Measurements from ENCODE around the gene POLR2H. TPM values are rescaled to one million over a fixed set of nuclear protein-coding genes. Genes with fewer than 3 reads are reported as not detected.

The POLR2H gene
- total RNA-seq, 1 experiment from 2014 or later = 133 TPM

GRCh38 chr3:184315871-184316661 lies 45.4 kb upstream of the POLR2H start:
- Mint-ChIP-seq H3K4me1 (peaks cover 24% of the 10 kb centered on the region), H3K27me3 (ENCODE audit: low read depth) (no peaks in the 10 kb centered on the region), H3K4me3 (peak overlapping the region; percentile 72), H3K36me3 (peaks cover 28% of the 10 kb centered on the region), H3K9me3 (no peaks in the 10 kb centered on the region), H3K27ac (peak overlapping the region; percentile 74)
- ChIA-PET CTCF (interaction anchor here (1.4 kb wide), 1 partner anchor 140 kb away, joined by 3 read pairs; no protein-coding TSS in a partner anchor), POLR2A (interaction anchor here (1.1 kb wide), 1 partner anchor 88 kb away, joined by 3 read pairs; no protein-coding TSS in a partner anchor)
- ATAC-seq = no peak
- DNase-seq (ENCODE audit: low spot score) = no peak
- TF ChIP-seq, protein P1, sequence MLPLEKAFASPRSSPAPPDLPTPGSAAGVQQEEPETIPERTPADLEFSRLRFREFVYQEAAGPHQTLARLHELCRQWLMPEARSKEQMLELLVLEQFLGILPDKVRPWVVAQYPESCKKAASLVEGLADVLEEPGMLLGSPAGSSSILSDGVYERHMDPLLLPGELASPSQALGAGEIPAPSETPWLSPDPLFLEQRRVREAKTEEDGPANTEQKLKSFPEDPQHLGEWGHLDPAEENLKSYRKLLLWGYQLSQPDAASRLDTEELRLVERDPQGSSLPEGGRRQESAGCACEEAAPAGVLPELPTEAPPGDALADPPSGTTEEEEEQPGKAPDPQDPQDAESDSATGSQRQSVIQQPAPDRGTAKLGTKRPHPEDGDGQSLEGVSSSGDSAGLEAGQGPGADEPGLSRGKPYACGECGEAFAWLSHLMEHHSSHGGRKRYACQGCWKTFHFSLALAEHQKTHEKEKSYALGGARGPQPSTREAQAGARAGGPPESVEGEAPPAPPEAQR (CRISPR knock-in tag; IDR thresholded peaks at IDR 0.05) = no peak
- TF ChIP-seq NR3C1 (CRISPR knock-in tag; conservative IDR thresholded peaks at IDR 0.05; ENCODE audit: low read depth) (no peak), KAT7 (CRISPR knock-in tag; IDR thresholded peaks at IDR 0.05; ENCODE audit: borderline replicate concordance) (no peak), TP53 (CRISPR knock-in tag; IDR thresholded peaks at IDR 0.05) (no peak), ATF1 (CRISPR knock-in tag; IDR thresholded peaks at IDR 0.05) (no peak), ATF2 (CRISPR knock-in tag; IDR thresholded peaks at IDR 0.05; ENCODE audit: borderline replicate concordance, low read depth) (no peak), FOXJ3 (CRISPR knock-in tag; IDR thresholded peaks at IDR 0.05; ENCODE audit: borderline replicate concordance) (no peak)
- TF ChIP-seq, protein P2, sequence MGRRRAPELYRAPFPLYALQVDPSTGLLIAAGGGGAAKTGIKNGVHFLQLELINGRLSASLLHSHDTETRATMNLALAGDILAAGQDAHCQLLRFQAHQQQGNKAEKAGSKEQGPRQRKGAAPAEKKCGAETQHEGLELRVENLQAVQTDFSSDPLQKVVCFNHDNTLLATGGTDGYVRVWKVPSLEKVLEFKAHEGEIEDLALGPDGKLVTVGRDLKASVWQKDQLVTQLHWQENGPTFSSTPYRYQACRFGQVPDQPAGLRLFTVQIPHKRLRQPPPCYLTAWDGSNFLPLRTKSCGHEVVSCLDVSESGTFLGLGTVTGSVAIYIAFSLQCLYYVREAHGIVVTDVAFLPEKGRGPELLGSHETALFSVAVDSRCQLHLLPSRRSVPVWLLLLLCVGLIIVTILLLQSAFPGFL (CRISPR knock-in tag; IDR thresholded peaks at IDR 0.05; ENCODE audit: borderline replicate concordance) = no peak

DNA sequence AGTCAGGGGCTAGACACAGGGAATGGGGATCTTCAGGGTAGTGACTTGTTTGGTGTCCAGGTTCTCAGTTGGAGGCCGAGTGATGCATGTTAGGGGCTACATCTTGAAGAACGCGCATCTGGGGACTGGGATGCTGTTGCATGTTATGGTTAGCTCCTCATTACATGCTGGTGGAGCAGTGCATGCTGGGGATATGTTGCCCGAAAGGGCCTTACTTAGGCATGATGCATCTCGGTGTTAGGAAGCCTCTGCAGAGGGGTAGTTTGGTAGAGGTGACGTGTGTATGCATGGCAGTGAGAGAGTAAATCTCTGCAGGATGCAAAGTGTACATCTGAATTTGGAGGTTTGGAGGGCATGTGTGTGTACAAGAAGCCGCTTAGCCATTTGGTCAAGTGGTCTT lies 44.7 kb upstream of the POLR2H start:
- H3K36me3 Mint-ChIP-seq = peaks cover 35% of the 10 kb centered on the region
- ChIA-PET CTCF (no interaction called here), POLR2A (interaction anchor here (1.1 kb wide), 1 partner anchor 88 kb away, joined by 3 read pairs; no protein-coding TSS in a partner anchor)
- TF ChIP-seq, protein P3, sequence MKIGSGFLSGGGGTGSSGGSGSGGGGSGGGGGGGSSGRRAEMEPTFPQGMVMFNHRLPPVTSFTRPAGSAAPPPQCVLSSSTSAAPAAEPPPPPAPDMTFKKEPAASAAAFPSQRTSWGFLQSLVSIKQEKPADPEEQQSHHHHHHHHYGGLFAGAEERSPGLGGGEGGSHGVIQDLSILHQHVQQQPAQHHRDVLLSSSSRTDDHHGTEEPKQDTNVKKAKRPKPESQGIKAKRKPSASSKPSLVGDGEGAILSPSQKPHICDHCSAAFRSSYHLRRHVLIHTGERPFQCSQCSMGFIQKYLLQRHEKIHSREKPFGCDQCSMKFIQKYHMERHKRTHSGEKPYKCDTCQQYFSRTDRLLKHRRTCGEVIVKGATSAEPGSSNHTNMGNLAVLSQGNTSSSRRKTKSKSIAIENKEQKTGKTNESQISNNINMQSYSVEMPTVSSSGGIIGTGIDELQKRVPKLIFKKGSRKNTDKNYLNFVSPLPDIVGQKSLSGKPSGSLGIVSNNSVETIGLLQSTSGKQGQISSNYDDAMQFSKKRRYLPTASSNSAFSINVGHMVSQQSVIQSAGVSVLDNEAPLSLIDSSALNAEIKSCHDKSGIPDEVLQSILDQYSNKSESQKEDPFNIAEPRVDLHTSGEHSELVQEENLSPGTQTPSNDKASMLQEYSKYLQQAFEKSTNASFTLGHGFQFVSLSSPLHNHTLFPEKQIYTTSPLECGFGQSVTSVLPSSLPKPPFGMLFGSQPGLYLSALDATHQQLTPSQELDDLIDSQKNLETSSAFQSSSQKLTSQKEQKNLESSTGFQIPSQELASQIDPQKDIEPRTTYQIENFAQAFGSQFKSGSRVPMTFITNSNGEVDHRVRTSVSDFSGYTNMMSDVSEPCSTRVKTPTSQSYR (CRISPR knock-in tag; IDR thresholded peaks at IDR 0.05) = no peak
- no peak for TF ChIP-seq SOX15 (CRISPR knock-in tag; IDR thresholded peaks at IDR 0.05)
- TF ChIP-seq RORB (CRISPR knock-in tag; IDR thresholded peaks at IDR 0.05) = no peak
- no peak for TF ChIP-seq CREM (CRISPR knock-in tag; IDR thresholded peaks at IDR 0.05)
- TF ChIP-seq, protein P4, sequence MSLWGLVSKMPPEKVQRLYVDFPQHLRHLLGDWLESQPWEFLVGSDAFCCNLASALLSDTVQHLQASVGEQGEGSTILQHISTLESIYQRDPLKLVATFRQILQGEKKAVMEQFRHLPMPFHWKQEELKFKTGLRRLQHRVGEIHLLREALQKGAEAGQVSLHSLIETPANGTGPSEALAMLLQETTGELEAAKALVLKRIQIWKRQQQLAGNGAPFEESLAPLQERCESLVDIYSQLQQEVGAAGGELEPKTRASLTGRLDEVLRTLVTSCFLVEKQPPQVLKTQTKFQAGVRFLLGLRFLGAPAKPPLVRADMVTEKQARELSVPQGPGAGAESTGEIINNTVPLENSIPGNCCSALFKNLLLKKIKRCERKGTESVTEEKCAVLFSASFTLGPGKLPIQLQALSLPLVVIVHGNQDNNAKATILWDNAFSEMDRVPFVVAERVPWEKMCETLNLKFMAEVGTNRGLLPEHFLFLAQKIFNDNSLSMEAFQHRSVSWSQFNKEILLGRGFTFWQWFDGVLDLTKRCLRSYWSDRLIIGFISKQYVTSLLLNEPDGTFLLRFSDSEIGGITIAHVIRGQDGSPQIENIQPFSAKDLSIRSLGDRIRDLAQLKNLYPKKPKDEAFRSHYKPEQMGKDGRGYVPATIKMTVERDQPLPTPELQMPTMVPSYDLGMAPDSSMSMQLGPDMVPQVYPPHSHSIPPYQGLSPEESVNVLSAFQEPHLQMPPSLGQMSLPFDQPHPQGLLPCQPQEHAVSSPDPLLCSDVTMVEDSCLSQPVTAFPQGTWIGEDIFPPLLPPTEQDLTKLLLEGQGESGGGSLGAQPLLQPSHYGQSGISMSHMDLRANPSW (CRISPR knock-in tag; conservative IDR thresholded peaks at IDR 0.05; ENCODE audit: low read depth) = no peak
- TF ChIP-seq CREB1 (CRISPR knock-in tag; IDR thresholded peaks at IDR 0.05) = no peak
- no peak for TF ChIP-seq FOXJ3 (CRISPR knock-in tag; IDR thresholded peaks at IDR 0.05; ENCODE audit: borderline replicate concordance)
- no peak for TF ChIP-seq ZNF416 (CRISPR knock-in tag; IDR thresholded peaks at IDR 0.05)
- TF ChIP-seq, protein P1 (CRISPR knock-in tag; IDR thresholded peaks at IDR 0.05) = no peak
- TF ChIP-seq ZNF232 (CRISPR knock-in tag; IDR thresholded peaks at IDR 0.05) = no peak
- TF ChIP-seq MAX (CRISPR knock-in tag; IDR thresholded peaks at IDR 0.05) = no peak
- no peak for TF ChIP-seq TEAD1 (CRISPR knock-in tag; IDR thresholded peaks at IDR 0.05)
- TF ChIP-seq GTF2I (CRISPR knock-in tag; conservative IDR thresholded peaks at IDR 0.05) = no peak
- no peak for TF ChIP-seq ETV6 (CRISPR knock-in tag; IDR thresholded peaks at IDR 0.05)
- no peak for TF ChIP-seq TCF7 (CRISPR knock-in tag; IDR thresholded peaks at IDR 0.05; ENCODE audit: low read depth)
- TF ChIP-seq MLX (CRISPR knock-in tag; IDR thresholded peaks at IDR 0.05) = no peak

More for the DNA sequence above, 44.7 kb upstream of the POLR2H start:
- no peaks in the 10 kb centered on the region for H3K9me3 Mint-ChIP-seq
- no peak for DNase-seq (ENCODE audit: low spot score)
- H3K27ac Mint-ChIP-seq = peak overlapping the region; percentile 74
- H3K4me3 Mint-ChIP-seq = peak overlapping the region; percentile 72
- no peaks in the 10 kb centered on the region for H3K27me3 Mint-ChIP-seq (ENCODE audit: low read depth)
- no peak for ATAC-seq
- H3K4me1 Mint-ChIP-seq = peaks cover 24% of the 10 kb centered on the region

Measured in WTC11 (cell line).